GM12873 (cell line): Measurements from ENCODE around the gene LENEP.

Experiments used
- CTCF ChIP-seq: IDR thresholded peaks from 2 replicates; pipeline ENCODE4 v1.5.1; 2012; ENCODE audit warnings: low read depth, mild to moderate bottlenecking, moderate library complexity, low read length, control low read depth; ENCODE audit not compliant: insufficient read depth; ENCODE audit errors: missing control alignments

Gene LENEP

GRCh38 chr1:154999571-155000410 is 6.4 kb downstream of the LENEP start:
- no peak for TF ChIP-seq CTCF

DNA sequence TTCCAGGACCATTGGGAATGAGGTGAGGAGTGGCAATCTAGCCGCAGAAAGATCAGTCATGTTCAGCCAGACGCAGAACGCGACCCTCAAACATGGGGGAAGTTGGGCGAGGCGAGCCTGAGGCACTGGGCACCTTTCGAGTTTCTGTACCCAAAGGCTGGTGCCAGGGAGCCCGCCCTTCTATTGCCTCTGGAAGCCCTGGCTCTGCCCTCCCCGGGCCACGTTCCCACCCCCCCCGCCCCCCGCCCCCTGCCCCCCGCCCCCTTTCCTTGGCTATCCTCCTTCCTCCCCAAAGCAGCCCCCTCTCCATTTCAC is 7.0 kb downstream of the LENEP start:
- no peak for TF ChIP-seq CTCF

- peak; percentile 1 for TF ChIP-seq CTCF
Measured at GRCh38 chr1:155000726-155001424, 7.5 kb downstream of the LENEP start.

- TF ChIP-seq CTCF, result no peak
Measured at GRCh38 chr1:155001425-155001674, 8.0 kb downstream of the LENEP start.

DNA sequence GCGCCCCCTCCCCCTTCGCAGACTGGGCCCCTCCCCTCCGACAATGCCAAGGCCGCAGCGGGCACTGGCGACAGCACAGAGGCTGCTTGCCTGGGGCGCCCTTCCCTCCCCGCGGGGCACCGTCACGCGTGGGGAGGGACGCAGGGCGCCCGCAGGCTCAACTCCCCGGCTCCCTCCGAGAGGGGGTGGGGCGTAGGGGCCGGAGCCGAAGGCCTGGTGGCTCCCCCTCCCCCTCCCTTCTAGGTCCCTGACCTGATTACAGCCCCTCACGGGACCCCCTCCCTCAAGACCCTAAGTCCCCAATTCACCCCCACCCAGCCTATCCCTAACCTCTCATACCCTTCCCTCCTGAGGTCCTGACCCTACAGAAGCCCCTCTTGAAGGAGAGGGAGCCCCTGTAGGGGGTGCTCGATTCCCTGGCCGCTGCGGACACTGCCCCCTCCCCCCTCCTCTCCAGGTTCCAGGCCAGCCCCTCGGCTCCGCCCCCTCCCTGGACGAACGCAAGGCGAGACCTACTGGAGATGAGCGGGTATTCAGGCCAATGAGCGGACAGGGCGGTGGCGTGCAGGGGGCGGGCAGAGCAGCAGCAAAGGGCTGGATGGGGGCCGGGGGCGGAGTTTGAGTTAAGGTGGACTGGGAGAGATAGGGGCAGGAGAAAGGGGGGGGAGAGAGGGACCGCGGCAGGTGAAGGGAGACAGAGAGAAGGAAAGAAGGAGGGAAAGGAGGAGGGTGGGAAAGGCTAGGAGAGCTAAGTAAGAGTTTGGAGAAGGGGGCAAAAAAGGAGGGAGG is 8.5 kb downstream of the LENEP start:
- peak; percentile 43 for TF ChIP-seq CTCF

DNA sequence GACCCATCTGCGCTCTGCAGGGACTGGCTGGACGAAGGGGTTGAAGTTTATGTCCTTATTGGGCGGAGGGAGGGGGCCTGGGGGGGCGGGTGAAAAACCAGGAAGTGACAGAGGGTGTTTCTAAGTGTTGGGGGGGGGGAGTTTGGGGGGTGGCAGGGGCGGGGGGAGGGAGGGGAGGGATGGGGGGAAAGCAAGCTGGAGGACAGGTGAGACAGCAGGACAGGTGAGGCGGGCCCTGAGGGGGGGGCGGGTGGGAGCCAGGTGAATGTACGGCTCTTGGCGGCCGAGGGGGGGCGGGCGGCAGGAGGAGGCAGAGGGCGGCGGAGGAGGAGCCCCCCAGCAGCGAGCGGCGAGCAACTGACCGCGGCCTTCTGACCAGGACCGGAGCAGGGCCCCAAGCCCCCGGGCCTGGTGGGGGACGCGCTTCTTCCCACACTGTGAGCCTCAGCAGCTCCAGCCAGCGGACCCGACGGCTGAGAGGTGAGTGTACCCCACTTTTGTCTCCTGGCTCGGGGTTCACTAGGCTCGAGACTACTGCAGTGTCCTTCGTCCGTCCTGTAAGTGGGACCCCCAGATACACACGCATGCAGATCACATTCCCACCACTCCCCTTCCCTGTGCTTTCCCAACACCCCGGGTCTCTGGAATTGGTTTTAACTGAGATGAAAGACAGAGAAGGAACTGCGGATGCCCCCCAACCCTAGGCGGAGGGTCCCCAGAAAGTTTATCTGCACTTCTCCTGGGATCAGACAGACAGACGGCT is 9.3 kb downstream of the LENEP start, which contains the start of gene ZBTB7B:
ZBTB7B (plus strand) TSS at position 339 of the 763 bp plus-strand sequence. CDS start 11,859 bp downstream, outside the sequence.
- TF ChIP-seq CTCF, result peak; percentile 2
